HL-60 (cell line): Measurements from ENCODE around the gene FAM9A.

ENCODE experiments used
- DNase-seq, 2 experiments: peaks; one replicate each; pipeline ENCODE4 v3.0.0-alpha.2; 2010 to 2020; ENCODE audit warnings: low read depth in 1 of 2, low spot score in 1 of 2
- H3K27ac ChIP-seq: fragments of 250-450 bp; sonication (Bioruptor Pico); replicated peaks from 2 replicates; pipeline ENCODE4 v1.5.1; 2020; ENCODE audit warnings: mild to moderate bottlenecking, moderate library complexity
- H3K27me3 ChIP-seq: fragments of 250-450 bp; sonication (Bioruptor Pico); 2 replicates; pipeline ENCODE4 v1.5.1; 2021; ENCODE audit warnings: mild to moderate bottlenecking, moderate library complexity; ENCODE audit not compliant: insufficient read depth, poor library complexity, severe bottlenecking
- H3K4me3 ChIP-seq: replicated peaks from 2 replicates; pipeline ENCODE4 v1.5.1; 2011; ENCODE audit warnings: mild to moderate bottlenecking, control low read depth, low read length; ENCODE audit not compliant: insufficient read depth
- CTCF ChIP-seq: IDR thresholded peaks from one replicate; pipeline ENCODE4 v1.5.1; 2011; ENCODE audit warnings: low read length, control low read depth, inconsistent platforms; ENCODE audit not compliant: insufficient read depth
- GABPA ChIP-seq: IDR thresholded peaks from 2 replicates; pipeline ENCODE4 v1.6.1; 2012; ENCODE audit warnings: low read depth
- POLR2AphosphoS5 ChIP-seq: IDR thresholded peaks from 2 replicates; pipeline ENCODE4 v1.6.1; 2012; ENCODE audit warnings: low read depth
- SPI1 ChIP-seq: IDR thresholded peaks from 2 replicates; pipeline ENCODE4 v1.6.1; 2012; ENCODE audit warnings: low read depth, mild to moderate bottlenecking, borderline replicate concordance
- TF ChIP-seq, protein P1 (sequence below): IDR thresholded peaks from 2 replicates; pipeline ENCODE4 v1.6.1; 2012; ENCODE audit warnings: low read depth; ENCODE audit not compliant: insufficient replicate concordance

FAM9A gene

GRCh38 chrX:8834392-8834791 is 33.2 kb upstream of the FAM9A start:
- TF ChIP-seq POLR2AphosphoS5 (no peak), GABPA (no peak), CTCF (no peak), SPI1 (no peak)
- no peak for DNase-seq
- no peak overlapping the region for H3K4me3 ChIP-seq
- H3K27me3 ChIP-seq: no peaks in the 10 kb centered on the region
- H3K27ac ChIP-seq: no peak overlapping the region

GRCh38 chrX:8832582-8833378 is 31.6 kb upstream of the FAM9A start:
- Histone ChIP-seq H3K27ac (no peak overlapping the region), H3K27me3 (no peaks in the 10 kb centered on the region), H3K4me3 (no peak overlapping the region)
- TF ChIP-seq, protein P1, sequence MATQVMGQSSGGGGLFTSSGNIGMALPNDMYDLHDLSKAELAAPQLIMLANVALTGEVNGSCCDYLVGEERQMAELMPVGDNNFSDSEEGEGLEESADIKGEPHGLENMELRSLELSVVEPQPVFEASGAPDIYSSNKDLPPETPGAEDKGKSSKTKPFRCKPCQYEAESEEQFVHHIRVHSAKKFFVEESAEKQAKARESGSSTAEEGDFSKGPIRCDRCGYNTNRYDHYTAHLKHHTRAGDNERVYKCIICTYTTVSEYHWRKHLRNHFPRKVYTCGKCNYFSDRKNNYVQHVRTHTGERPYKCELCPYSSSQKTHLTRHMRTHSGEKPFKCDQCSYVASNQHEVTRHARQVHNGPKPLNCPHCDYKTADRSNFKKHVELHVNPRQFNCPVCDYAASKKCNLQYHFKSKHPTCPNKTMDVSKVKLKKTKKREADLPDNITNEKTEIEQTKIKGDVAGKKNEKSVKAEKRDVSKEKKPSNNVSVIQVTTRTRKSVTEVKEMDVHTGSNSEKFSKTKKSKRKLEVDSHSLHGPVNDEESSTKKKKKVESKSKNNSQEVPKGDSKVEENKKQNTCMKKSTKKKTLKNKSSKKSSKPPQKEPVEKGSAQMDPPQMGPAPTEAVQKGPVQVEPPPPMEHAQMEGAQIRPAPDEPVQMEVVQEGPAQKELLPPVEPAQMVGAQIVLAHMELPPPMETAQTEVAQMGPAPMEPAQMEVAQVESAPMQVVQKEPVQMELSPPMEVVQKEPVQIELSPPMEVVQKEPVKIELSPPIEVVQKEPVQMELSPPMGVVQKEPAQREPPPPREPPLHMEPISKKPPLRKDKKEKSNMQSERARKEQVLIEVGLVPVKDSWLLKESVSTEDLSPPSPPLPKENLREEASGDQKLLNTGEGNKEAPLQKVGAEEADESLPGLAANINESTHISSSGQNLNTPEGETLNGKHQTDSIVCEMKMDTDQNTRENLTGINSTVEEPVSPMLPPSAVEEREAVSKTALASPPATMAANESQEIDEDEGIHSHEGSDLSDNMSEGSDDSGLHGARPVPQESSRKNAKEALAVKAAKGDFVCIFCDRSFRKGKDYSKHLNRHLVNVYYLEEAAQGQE: no peak
- no peak for TF ChIP-seq SPI1
- no peak for TF ChIP-seq POLR2AphosphoS5
- no peak for TF ChIP-seq CTCF
- TF ChIP-seq GABPA: no peak
- DNase-seq: no peak

- TF ChIP-seq SPI1: no peak
- TF ChIP-seq, protein P1: no peak
- TF ChIP-seq CTCF: no peak
- TF ChIP-seq POLR2AphosphoS5: no peak
- no peak for TF ChIP-seq GABPA
- DNase-seq: no peak
- Histone ChIP-seq H3K4me3 (no peak overlapping the region), H3K27me3 (peaks cover 4% of the 10 kb centered on the region), H3K27ac (no peak overlapping the region)
These were observed 22.5 kb upstream of the FAM9A start for GRCh38 chrX:8823698-8824097.

GRCh38 chrX:8822002-8822401 is 20.8 kb upstream of the FAM9A start:
- TF ChIP-seq, protein P1: no peak
- TF ChIP-seq POLR2AphosphoS5: no peak
- no peak for TF ChIP-seq SPI1
- TF ChIP-seq CTCF: no peak
- H3K27ac ChIP-seq: no peak overlapping the region
- H3K4me3 ChIP-seq: no peak overlapping the region
- no peak for DNase-seq
- peaks cover 4% of the 10 kb centered on the region for H3K27me3 ChIP-seq
